Vagina (tissue), 2 donors: Measurements from ENCODE around the gene NOSIP. TPM values are rescaled to one million over a fixed set of nuclear protein-coding genes. Genes with fewer than 3 reads are reported as not detected.

Source experiments
- DNase-seq, 2 donors: peaks; one replicate each; pipeline ENCODE4 v3.0.0-alpha.2; 2017; ENCODE audit errors: extremely low spot score in 2 of 2
- H3K27ac ChIP-seq: fragments of 200-600 bp; sonication (generic); one replicate; pipeline ENCODE4 v1.5.1; 2019
- H3K27me3 ChIP-seq: fragments of 200-600 bp; sonication (generic); one replicate; pipeline ENCODE4 v1.5.1; 2019
- H3K36me3 ChIP-seq, 2 donors: fragments of 200-600 bp; sonication (generic); one replicate each; pipeline ENCODE4 v1.5.1; 2017 to 2019
- H3K4me1 ChIP-seq: fragments of 200-600 bp; sonication (generic); one replicate; pipeline ENCODE4 v1.5.1; 2019
- H3K4me3 ChIP-seq, 2 donors: fragments of 200-600 bp; sonication (generic); 1 replicate in 1 of 2; 2 replicates in 1 of 2; pipeline ENCODE4 v1.5.1; 2016 to 2019
- H3K9me3 ChIP-seq: fragments of 200-600 bp; sonication (generic); one replicate; pipeline ENCODE4 v1.5.1; 2019
- CTCF ChIP-seq, 3 experiments: fragments of 450-650 bp in 2 of 3; fragments of 200-600 bp in 1 of 3; sonication (generic) in 1 of 3; IDR thresholded peaks; one replicate each; pipeline ENCODE4 v1.5.1; 2017 to 2019; ENCODE audit warnings: antibody characterized with exemption in 3 of 3, mild to moderate bottlenecking in 2 of 3, moderate library complexity in 2 of 3
- POLR2A ChIP-seq, 2 donors: fragments of 450-650 bp; IDR thresholded peaks; one replicate each; pipeline ENCODE4 v1.6.1; 2017; ENCODE audit warnings: antibody characterized with exemption in 2 of 2, mild to moderate bottlenecking in 2 of 2, moderate library complexity in 2 of 2
- POLR2AphosphoS5 ChIP-seq, 2 donors: sonication (generic); formaldehyde crosslinking; IDR thresholded peaks; one replicate each; pipeline ENCODE4 v1.9.0; 2017; ENCODE audit warnings: antibody characterized with exemption in 2 of 2, mild to moderate bottlenecking in 2 of 2, low read depth in 1 of 2; ENCODE audit not compliant: insufficient read depth in 1 of 2
- intact Hi-C: fragments of 100-400 bp; cut with DNase I; formaldehyde crosslinking; loops from one replicate; pipeline ENCODE4 v1.15.1; 2023
- total RNA-seq: library from RNA; depleted of rRNA; stranded (reverse); fragments of >200 nt; gene quantifications from one replicate; pipeline ENCODE4 v1.2.3, GENCODE V29; 2016

Gene NOSIP
- total RNA-seq, 1 donor from 2014 or later, result 72.2 TPM

GRCh38 chr19:49541914-49542313, 38.4 kb downstream of the NOSIP start:
- no peak for DNase-seq
- intact Hi-C loops, result no loop called here
- H3K36me3 ChIP-seq, result peaks cover 0 to 12% of the 10 kb centered on the region in 2 donors
- H3K27me3 ChIP-seq, result no peaks in the 10 kb centered on the region
- no peak overlapping the region for H3K27ac ChIP-seq
- no peak overlapping the region for H3K4me3 ChIP-seq
- no peaks in the 10 kb centered on the region for H3K9me3 ChIP-seq
- peaks cover 8% of the 10 kb centered on the region for H3K4me1 ChIP-seq
- no peak for TF ChIP-seq POLR2AphosphoS5 (IDR thresholded peaks at IDR 0.05; ENCODE audit: insufficient read depth in 1 of 2, low read depth in 1 of 2)
- no peak for TF ChIP-seq CTCF (IDR thresholded peaks at IDR 0.05)
- no peak for TF ChIP-seq POLR2A (IDR thresholded peaks at IDR 0.05)

- no peak overlapping the region for H3K27ac ChIP-seq
- H3K36me3 ChIP-seq, result peaks cover 0 to 15% of the 10 kb centered on the region in 2 donors
These were observed 41.0 kb downstream of the NOSIP start for GRCh38 chr19:49539192-49539952.

GRCh38 chr19:49538643-49539042, 41.7 kb downstream of the NOSIP start:
- Histone ChIP-seq H3K27me3 (no peaks in the 10 kb centered on the region), H3K36me3 (peaks cover 0 to 15% of the 10 kb centered on the region in 2 donors), H3K27ac (no peak overlapping the region), H3K4me3 (no peak overlapping the region), H3K4me1 (peaks cover 11% of the 10 kb centered on the region), H3K9me3 (no peaks in the 10 kb centered on the region)
- TF ChIP-seq POLR2A (IDR thresholded peaks at IDR 0.05) (no peak), POLR2AphosphoS5 (IDR thresholded peaks at IDR 0.05; ENCODE audit: insufficient read depth in 1 of 2, low read depth in 1 of 2) (no peak), CTCF (IDR thresholded peaks at IDR 0.05) (no peak)
- intact Hi-C loops, result no loop called here
- no peak for DNase-seq

More at GRCh38 chr19:49539192-49539952, 41.0 kb downstream of the NOSIP start:
- Histone ChIP-seq H3K27me3 (no peaks in the 10 kb centered on the region), H3K4me1 (peaks cover 6% of the 10 kb centered on the region), H3K4me3 (no peak overlapping the region), H3K9me3 (no peaks in the 10 kb centered on the region)
- intact Hi-C loops, result no loop called here
- TF ChIP-seq CTCF (IDR thresholded peaks at IDR 0.05) (no peak), POLR2AphosphoS5 (IDR thresholded peaks at IDR 0.05; ENCODE audit: insufficient read depth in 1 of 2, low read depth in 1 of 2) (no peak), POLR2A (IDR thresholded peaks at IDR 0.05) (no peak)
- no peak for DNase-seq

GRCh38 chr19:49536921-49537462, 43.4 kb downstream of the NOSIP start:
- intact Hi-C loops, result no loop called here
- no peaks in the 10 kb centered on the region for H3K9me3 ChIP-seq
- DNase-seq, result no peak
- no peak overlapping the region for H3K4me3 ChIP-seq
- TF ChIP-seq POLR2A (IDR thresholded peaks at IDR 0.05), result no peak
- no peak for TF ChIP-seq CTCF (IDR thresholded peaks at IDR 0.05)
- TF ChIP-seq POLR2AphosphoS5 (IDR thresholded peaks at IDR 0.05; ENCODE audit: insufficient read depth in 1 of 2, low read depth in 1 of 2), result no peak
- H3K4me1 ChIP-seq, result peaks cover 20% of the 10 kb centered on the region
- peaks cover 0 to 15% of the 10 kb centered on the region in 2 donors for H3K36me3 ChIP-seq
- H3K27me3 ChIP-seq, result no peaks in the 10 kb centered on the region
- no peak overlapping the region for H3K27ac ChIP-seq
